ELR (cell line): ENCODE measurements around the gene PLA1A.
"Not testable (repeated sequence)": the region's sequence is repeated elsewhere in the genome, so short reads cannot be mapped to it uniquely, and the experiment has no call there.

ENCODE experiments used
- DNase-seq: peaks from one replicate; pipeline ENCODE4 v3.0.0-alpha.2; 2015; ENCODE audit warnings: low read depth

The PLA1A gene

GRCh38 chr3:119662604-119663373, 65.1 kb downstream of the PLA1A start:
- DNase-seq, result no peak

GRCh38 chr3:119663885-119664284, 66.2 kb downstream of the PLA1A start:
- DNase-seq, result peak; percentile 69

GRCh38 chr3:119664370-119664769, 66.7 kb downstream of the PLA1A start:
- peak; percentile 14 for DNase-seq

- DNase-seq, result peak; percentile 28
Measured at GRCh38 chr3:119664850-119665379, 67.2 kb downstream of the PLA1A start.

- DNase-seq, result no peak
Measured at GRCh38 chr3:119665954-119666559, 68.4 kb downstream of the PLA1A start.

- peak; percentile 28 for DNase-seq
Measured at GRCh38 chr3:119669906-119670570, 72.4 kb downstream of the PLA1A start.

- no peak for DNase-seq
Measured at GRCh38 chr3:119672776-119673175, 75.1 kb downstream of the PLA1A start.

GRCh38 chr3:119673875-119674274, 76.2 kb downstream of the PLA1A start:
- no peak for DNase-seq

- no peak for DNase-seq
Measured at GRCh38 chr3:119675188-119675874, 77.6 kb downstream of the PLA1A start.

- no peak for DNase-seq
Measured at GRCh38 chr3:119676020-119676419, 78.3 kb downstream of the PLA1A start.

- peak; percentile 95 for DNase-seq
Measured at GRCh38 chr3:119676771-119677640, 79.3 kb downstream of the PLA1A start, which contains the start of gene COX17. Gene COX17 (minus strand): TSS chr3:119677406. CDS start chr3:119677310, 96 bp downstream.

GRCh38 chr3:119677641-119677934, 79.9 kb downstream of the PLA1A start:
- DNase-seq, result no peak

- not testable (repeated sequence) for DNase-seq
Measured at GRCh38 chr3:119678209-119678608, 80.5 kb downstream of the PLA1A start.
